Mesothelial cell of epicardium (in vitro differentiated cells): Measurements from ENCODE around the gene PLEKHA7. TPM values are rescaled to one million over a fixed set of nuclear protein-coding genes. Genes with fewer than 3 reads are reported as not detected.

Experiments used
- DNase-seq, 2 experiments: peaks; one replicate each; pipeline ENCODE4 v3.0.0; 2021; ENCODE audit warnings: low spot score in 2 of 2; ENCODE audit not compliant: unreplicated experiment in 2 of 2
- H3K27ac Mint-ChIP-seq: 2 replicates; pipeline ENCODE4 v1.8.0; 2021; ENCODE audit warnings: mixed read lengths
- H3K27me3 Mint-ChIP-seq: 2 replicates; pipeline ENCODE4 v1.8.0; 2021; ENCODE audit warnings: low read depth, mixed read lengths
- H3K36me3 Mint-ChIP-seq: 2 replicates; pipeline ENCODE4 v1.8.0; 2021; ENCODE audit warnings: mixed read lengths
- H3K4me1 Mint-ChIP-seq: 2 replicates; pipeline ENCODE4 v1.8.0; 2021; ENCODE audit warnings: mixed read lengths
- H3K4me3 Mint-ChIP-seq: 2 replicates; pipeline ENCODE4 v1.8.0; 2021; ENCODE audit warnings: mild to moderate bottlenecking, moderate library complexity, mixed read lengths
- H3K9me3 Mint-ChIP-seq: 2 replicates; pipeline ENCODE4 v1.8.0; 2021; ENCODE audit warnings: mixed read lengths
- total RNA-seq: library from RNA; stranded (reverse); gene quantifications from 3 replicates; pipeline ENCODE4 v1.2.1, GENCODE V29; 2021
- TF ChIP-seq, protein P1 (sequence below): fragments of 200-600 bp; sonication (generic); IDR thresholded peaks from one replicate; pipeline ENCODE4 v1.5.0; 2021; ENCODE audit warnings: antibody characterized with exemption; ENCODE audit not compliant: unreplicated experiment

PLEKHA7 gene
- total RNA-seq, 1 donor from 2014 or later = 30.5 TPM

DNA sequence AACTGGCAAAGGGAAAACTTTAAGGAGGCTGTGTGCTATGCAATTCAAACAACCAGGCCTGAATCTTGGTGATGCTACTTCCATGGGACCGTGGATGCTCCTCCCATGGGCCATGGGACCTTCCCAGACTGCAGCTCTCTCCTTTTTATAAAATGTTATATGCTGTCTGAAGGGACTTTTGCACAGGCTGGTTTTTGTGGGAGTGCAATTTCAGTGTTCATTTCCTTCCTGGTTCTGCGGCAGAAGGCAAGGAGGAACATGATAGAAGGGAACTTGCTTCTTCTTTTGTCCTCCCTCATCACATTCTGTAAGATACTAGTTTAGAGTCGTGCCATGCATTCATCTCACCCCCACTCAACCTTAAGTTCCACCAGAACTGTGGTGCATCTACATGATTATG lies 206.9 kb downstream of the PLEKHA7 start:
- TF ChIP-seq, protein P1, sequence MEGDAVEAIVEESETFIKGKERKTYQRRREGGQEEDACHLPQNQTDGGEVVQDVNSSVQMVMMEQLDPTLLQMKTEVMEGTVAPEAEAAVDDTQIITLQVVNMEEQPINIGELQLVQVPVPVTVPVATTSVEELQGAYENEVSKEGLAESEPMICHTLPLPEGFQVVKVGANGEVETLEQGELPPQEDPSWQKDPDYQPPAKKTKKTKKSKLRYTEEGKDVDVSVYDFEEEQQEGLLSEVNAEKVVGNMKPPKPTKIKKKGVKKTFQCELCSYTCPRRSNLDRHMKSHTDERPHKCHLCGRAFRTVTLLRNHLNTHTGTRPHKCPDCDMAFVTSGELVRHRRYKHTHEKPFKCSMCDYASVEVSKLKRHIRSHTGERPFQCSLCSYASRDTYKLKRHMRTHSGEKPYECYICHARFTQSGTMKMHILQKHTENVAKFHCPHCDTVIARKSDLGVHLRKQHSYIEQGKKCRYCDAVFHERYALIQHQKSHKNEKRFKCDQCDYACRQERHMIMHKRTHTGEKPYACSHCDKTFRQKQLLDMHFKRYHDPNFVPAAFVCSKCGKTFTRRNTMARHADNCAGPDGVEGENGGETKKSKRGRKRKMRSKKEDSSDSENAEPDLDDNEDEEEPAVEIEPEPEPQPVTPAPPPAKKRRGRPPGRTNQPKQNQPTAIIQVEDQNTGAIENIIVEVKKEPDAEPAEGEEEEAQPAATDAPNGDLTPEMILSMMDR = no peak
- Mint-ChIP-seq H3K4me3 (no peak overlapping the region), H3K9me3 (no peaks in the 10 kb centered on the region), H3K36me3 (no peaks in the 10 kb centered on the region), H3K4me1 (peaks cover 18% of the 10 kb centered on the region), H3K27ac (no peak overlapping the region), H3K27me3 (no peaks in the 10 kb centered on the region)
- DNase-seq = no peak

DNA sequence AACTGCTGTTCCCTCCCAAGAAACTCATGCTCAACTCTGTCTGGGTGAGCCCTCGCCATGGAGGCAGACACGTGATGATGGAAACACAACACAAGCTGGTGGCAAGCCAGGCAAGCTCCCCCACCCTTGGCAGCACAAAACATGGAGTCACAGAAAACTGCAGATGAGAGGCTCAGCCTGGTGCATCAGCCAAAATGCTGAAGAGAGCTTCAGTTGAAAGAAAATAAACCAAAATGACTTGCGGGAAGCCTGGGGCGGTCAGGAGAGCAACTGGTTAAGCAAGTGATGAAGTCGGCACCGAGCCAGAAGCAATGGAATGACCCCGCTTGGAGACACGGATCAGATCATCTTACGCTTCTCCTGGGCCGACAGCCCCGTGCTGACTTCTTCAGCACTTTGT lies 207.4 kb downstream of the PLEKHA7 start:
- H3K9me3 Mint-ChIP-seq = no peaks in the 10 kb centered on the region
- no peaks in the 10 kb centered on the region for H3K27me3 Mint-ChIP-seq
- no peaks in the 10 kb centered on the region for H3K36me3 Mint-ChIP-seq
- no peak overlapping the region for H3K4me3 Mint-ChIP-seq
- H3K27ac Mint-ChIP-seq = peak overlapping the region; percentile 37
- peak in 1 of 2 experiments; percentile 57 for DNase-seq
- TF ChIP-seq, protein P1 = no peak
- peaks cover 18% of the 10 kb centered on the region for H3K4me1 Mint-ChIP-seq

DNA sequence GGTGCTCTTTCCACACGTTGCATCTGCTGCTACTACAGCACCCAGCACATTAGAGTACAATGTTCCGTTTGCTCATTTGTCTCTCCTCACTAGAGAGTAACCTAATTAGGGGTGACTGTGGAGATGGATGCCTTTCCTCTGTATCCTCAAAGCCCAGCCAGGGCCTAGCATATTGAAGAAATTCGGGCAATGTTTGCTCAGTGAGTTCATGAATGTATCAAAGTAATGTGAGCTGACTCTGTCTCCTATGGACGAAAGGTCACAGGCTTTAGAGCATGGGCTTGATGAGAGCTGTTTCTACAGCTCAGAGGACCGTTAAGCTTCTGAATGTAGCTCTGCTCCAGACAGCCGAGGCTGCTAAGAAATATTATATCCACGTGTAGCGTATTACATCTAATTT lies 208.3 kb downstream of the PLEKHA7 start:
- TF ChIP-seq, protein P1 = no peak
- Mint-ChIP-seq H3K27ac (peak overlapping the region; percentile 26), H3K9me3 (no peaks in the 10 kb centered on the region), H3K4me1 (peaks cover 18% of the 10 kb centered on the region), H3K4me3 (no peak overlapping the region), H3K27me3 (no peaks in the 10 kb centered on the region), H3K36me3 (no peaks in the 10 kb centered on the region)
- no peak for DNase-seq

DNA sequence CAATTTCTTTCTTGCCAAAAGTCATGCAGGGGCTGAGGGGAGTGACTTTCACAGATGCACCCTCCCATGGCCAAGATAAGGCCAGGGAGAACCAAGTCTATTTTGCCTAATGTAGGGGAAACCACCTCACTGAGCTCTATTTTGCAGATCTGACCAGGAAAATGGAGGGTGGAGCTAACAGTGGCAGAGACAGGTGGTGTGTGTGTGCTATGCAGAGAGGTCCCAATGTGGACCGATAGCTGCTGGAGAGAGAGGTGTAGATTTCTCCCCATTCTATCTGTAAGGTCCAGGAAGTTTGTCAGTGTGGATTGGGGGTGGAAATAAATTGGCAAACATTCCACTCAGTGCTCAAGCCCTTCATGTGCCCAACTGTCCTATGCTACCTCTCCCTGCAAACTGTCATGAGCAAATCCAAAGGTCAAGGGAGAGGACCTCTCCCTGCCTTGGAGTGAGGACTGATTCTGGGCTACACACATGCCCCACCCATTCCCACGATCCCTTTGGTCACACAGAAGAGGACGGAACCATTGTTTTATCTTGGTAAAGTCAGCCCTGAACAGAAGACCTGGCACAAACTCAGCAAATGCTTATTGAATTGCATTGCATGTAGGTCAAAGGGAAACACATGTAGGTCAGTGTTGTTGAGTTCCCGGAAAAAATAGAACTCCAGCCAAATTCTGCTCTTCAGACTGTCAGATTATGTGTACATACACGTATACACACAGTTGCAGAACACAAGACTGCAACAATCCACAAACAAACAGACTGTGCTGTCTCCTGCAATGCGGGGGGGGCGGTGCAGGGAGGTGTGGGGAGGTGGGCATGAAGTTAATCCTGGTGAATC lies 209.9 kb downstream of the PLEKHA7 start:
- TF ChIP-seq, protein P1 = no peak
- Mint-ChIP-seq H3K27me3 (no peaks in the 10 kb centered on the region), H3K4me1 (peaks cover 18% of the 10 kb centered on the region), H3K9me3 (no peaks in the 10 kb centered on the region), H3K27ac (no peak overlapping the region), H3K4me3 (no peak overlapping the region), H3K36me3 (no peaks in the 10 kb centered on the region)
- no peak for DNase-seq

DNA sequence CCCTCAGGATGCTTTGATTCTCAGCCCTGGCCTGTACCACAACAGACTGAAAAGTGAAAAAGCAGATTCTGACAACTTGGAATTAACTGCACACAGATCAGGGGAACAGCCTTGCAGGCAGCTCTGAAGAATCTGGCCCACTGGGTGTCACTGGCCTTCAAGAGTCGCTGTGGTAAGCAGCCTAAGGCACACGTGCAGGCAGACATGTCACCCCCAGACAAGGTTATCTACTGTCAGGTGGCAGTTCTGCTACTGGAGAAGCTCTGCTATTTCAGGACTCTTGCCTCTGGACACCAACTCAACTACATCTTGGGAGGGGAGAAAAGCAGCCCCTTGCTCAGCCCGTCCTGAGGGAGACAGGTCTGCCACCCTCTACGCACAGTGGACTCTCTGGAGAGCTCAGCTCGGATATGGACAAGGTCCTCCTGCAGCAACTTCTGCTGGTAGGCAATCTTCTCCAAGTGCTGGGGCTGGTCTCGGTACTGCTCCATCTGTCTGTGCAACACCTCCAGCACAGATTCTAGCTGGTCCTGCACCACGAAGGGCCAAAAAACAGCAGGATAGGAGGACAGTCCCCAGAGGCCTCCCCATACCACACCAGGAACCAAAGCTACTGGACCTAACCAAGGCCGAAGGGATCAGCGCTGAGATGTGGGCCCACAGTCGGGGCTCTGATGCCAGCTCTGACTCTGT lies 212.8 kb downstream of the PLEKHA7 start:
- Mint-ChIP-seq H3K4me3 (no peak overlapping the region), H3K27me3 (no peaks in the 10 kb centered on the region), H3K9me3 (no peaks in the 10 kb centered on the region), H3K4me1 (peaks cover 7% of the 10 kb centered on the region), H3K27ac (no peak overlapping the region), H3K36me3 (peaks cover under 1% of the 10 kb centered on the region)
- TF ChIP-seq, protein P1 = no peak
- no peak for DNase-seq
